Parathyroid adenoma (tissue), 2 donors: ENCODE results near the gene MS4A12.
"Not testable (repeated sequence)": the region's sequence is repeated elsewhere in the genome, so short reads cannot be mapped to it uniquely, and the experiment has no call there.

Source experiments
- H2AFZ ChIP-seq: fragments of 300-600 bp; sonication (generic); one replicate; pipeline ENCODE4 v1.7.0; 2017; ENCODE audit warnings: antibody characterized with exemption, mild to moderate bottlenecking
- H3K27ac ChIP-seq: fragments of 300-600 bp; sonication (generic); one replicate; pipeline ENCODE4 v1.7.0; 2017
- H3K27me3 ChIP-seq: fragments of 300-600 bp; sonication (generic); one replicate; pipeline ENCODE4 v1.7.0; 2017; ENCODE audit warnings: low read length; ENCODE audit not compliant: control insufficient read depth, insufficient read depth
- H3K36me3 ChIP-seq: fragments of 300-600 bp; sonication (generic); one replicate; pipeline ENCODE4 v1.7.0; 2017; ENCODE audit warnings: low read length; ENCODE audit not compliant: control insufficient read depth, insufficient read depth
- H3K4me1 ChIP-seq: fragments of 300-600 bp; sonication (generic); one replicate; pipeline ENCODE4 v1.7.0; 2017; ENCODE audit warnings: control low read depth
- H3K4me2 ChIP-seq: fragments of 300-600 bp; sonication (generic); one replicate; pipeline ENCODE4 v1.7.0; 2017; ENCODE audit warnings: low read length
- H3K4me3 ChIP-seq: fragments of 300-600 bp; sonication (generic); one replicate; pipeline ENCODE4 v1.7.0; 2017; ENCODE audit warnings: low read depth, low read length
- H3K79me2 ChIP-seq: fragments of 300-600 bp; sonication (generic); one replicate; pipeline ENCODE4 v1.7.0; 2017; ENCODE audit warnings: control low read depth
- H3K9ac ChIP-seq: fragments of 300-600 bp; sonication (generic); one replicate; pipeline ENCODE4 v1.7.0; 2017; ENCODE audit warnings: mild to moderate bottlenecking
- H3K9me3 ChIP-seq: fragments of 300-600 bp; sonication (generic); one replicate; pipeline ENCODE4 v1.7.0; 2017; ENCODE audit warnings: low read length; ENCODE audit not compliant: control insufficient read depth
- TF ChIP-seq, protein P1 (sequence below): fragments of 300-600 bp; sonication (generic); IDR thresholded peaks from one replicate; pipeline ENCODE4 v1.7.0; 2017; ENCODE audit warnings: antibody characterized with exemption, mild to moderate bottlenecking
- donor health status: primary hyperparathyroidism.

MS4A12 gene, protein sequence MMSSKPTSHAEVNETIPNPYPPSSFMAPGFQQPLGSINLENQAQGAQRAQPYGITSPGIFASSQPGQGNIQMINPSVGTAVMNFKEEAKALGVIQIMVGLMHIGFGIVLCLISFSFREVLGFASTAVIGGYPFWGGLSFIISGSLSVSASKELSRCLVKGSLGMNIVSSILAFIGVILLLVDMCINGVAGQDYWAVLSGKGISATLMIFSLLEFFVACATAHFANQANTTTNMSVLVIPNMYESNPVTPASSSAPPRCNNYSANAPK

DNA sequence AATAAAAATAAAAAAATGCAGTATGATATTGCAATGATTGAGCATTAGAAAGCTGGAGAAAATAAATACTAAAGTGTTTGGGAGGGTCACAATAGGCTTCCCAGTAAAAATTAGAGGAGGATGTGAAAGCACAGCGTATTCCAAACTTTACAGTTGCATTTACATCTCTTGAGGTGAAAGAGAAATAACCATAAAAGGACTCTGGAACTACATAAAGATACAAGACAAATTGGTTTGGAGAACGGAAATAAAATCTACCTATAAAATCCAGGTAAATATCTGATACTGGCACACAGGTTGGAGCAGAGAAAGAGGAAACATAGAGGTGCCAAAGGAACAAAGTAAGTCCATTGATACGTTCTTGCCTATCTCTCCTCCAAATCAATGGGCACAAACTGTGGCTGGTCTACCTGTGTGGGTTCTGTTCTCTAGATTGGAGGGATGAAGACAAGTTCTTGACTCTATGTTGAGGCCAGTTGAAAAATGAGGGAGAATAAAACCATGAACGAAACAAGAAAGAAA, at the start of gene MS4A12:
Gene MS4A12, plus strand, starts transcription at position 291 of the 522 bp plus-strand sequence. CDS start 4,541 bp downstream, outside the sequence.
- Histone ChIP-seq H2AFZ (no peak within 1 kb of the TSS), H3K27ac (no peak within 1 kb of the TSS), H3K9me3 (no peaks in the 10 kb centered on the region), H3K36me3 (no peaks in the 10 kb centered on the region), H3K4me1 (no peaks in the 10 kb centered on the region), H3K79me2 (no peaks in the 10 kb centered on the region), H3K27me3 (no peaks in the 10 kb centered on the region), H3K4me2 (no peak within 1 kb of the TSS), H3K4me3 (no peak within 1 kb of the TSS), H3K9ac (no peak within 1 kb of the TSS)
- TF ChIP-seq, protein P1, sequence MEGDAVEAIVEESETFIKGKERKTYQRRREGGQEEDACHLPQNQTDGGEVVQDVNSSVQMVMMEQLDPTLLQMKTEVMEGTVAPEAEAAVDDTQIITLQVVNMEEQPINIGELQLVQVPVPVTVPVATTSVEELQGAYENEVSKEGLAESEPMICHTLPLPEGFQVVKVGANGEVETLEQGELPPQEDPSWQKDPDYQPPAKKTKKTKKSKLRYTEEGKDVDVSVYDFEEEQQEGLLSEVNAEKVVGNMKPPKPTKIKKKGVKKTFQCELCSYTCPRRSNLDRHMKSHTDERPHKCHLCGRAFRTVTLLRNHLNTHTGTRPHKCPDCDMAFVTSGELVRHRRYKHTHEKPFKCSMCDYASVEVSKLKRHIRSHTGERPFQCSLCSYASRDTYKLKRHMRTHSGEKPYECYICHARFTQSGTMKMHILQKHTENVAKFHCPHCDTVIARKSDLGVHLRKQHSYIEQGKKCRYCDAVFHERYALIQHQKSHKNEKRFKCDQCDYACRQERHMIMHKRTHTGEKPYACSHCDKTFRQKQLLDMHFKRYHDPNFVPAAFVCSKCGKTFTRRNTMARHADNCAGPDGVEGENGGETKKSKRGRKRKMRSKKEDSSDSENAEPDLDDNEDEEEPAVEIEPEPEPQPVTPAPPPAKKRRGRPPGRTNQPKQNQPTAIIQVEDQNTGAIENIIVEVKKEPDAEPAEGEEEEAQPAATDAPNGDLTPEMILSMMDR: no peak

DNA sequence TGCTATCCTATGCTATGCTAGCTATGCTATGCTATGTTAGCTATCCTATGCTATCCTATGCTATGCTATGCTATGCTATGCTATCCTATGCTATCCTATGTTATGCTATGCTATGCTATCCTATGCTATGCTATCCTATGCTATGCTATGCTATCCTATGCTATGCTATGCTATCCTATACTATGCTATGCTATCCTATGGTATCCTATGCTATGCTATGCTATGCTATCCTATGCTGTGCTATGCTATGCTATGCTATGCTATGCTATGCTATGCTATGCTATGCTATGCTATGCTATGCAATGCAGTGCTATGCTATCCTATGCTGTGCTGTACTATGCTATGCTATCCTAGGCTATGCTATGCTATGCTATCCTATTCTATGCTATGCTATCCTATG, 45.5 kb upstream of the MS4A12 start:
- Histone ChIP-seq H3K79me2 (no peaks in the 10 kb centered on the region), H3K27ac (no peak overlapping the region), H3K4me2 (no peak overlapping the region), H3K27me3 (no peaks in the 10 kb centered on the region), H3K9ac (no peak overlapping the region), H3K36me3 (no peaks in the 10 kb centered on the region), H3K4me1 (no peaks in the 10 kb centered on the region), H2AFZ (no peak overlapping the region), H3K9me3 (no peaks in the 10 kb centered on the region), H3K4me3 (no peak overlapping the region)
- TF ChIP-seq, protein P1: no peak

DNA sequence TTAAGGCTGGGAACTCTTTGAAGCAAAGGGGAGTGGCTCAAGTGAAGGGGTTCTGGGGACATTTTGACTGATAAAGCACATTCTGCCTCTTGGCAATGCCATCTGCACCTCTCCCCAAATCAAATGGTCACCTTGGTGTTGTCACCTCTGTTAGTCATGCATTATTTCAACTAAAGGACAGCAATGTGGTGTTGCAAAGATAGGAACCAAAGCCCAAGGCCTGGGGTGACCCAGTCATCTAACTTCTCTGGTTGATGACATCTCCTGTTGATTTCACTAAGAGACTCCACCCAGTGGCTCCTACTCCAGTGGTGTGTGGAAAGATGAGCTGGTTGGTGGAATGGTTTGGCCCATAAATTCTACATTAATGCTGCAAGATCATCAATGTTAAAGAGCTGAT, 44.7 kb upstream of the MS4A12 start:
- H3K79me2 ChIP-seq: no peaks in the 10 kb centered on the region
- no peak overlapping the region for H3K4me3 ChIP-seq
- H3K4me2 ChIP-seq: no peak overlapping the region
- H3K27me3 ChIP-seq: no peaks in the 10 kb centered on the region
- no peaks in the 10 kb centered on the region for H3K9me3 ChIP-seq
- no peak overlapping the region for H3K9ac ChIP-seq
- H2AFZ ChIP-seq: no peak overlapping the region
- no peak overlapping the region for H3K27ac ChIP-seq
- H3K4me1 ChIP-seq: no peaks in the 10 kb centered on the region
- TF ChIP-seq, protein P1: no peak
- no peaks in the 10 kb centered on the region for H3K36me3 ChIP-seq

DNA sequence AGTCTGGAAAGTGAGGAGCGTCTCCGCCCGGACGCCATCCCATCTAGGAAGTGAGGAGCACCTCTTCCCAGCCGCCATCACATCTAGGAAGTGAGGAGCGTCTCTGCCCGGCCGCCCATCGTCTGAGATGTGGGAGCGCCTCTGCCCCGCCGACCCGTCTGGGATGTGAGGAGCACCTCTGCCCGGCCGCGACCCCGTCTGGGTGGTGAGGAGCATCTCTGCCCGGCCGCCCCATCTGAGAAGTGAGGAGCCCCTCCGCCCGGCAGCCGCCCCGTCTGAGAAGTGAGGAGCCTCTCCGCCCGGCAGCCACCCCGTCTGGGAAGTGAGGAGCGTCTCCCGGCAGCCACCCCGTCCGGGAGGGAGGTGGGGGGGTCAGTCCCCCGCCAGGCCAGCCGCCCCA, 41.4 kb upstream of the MS4A12 start:
- not testable (repeated sequence) for H3K9me3 ChIP-seq, H3K79me2 ChIP-seq, H3K4me2 ChIP-seq, H3K36me3 ChIP-seq, H3K4me1 ChIP-seq, H2AFZ ChIP-seq, H3K27ac ChIP-seq, H3K27me3 ChIP-seq, H3K9ac ChIP-seq, H3K4me3 ChIP-seq

DNA sequence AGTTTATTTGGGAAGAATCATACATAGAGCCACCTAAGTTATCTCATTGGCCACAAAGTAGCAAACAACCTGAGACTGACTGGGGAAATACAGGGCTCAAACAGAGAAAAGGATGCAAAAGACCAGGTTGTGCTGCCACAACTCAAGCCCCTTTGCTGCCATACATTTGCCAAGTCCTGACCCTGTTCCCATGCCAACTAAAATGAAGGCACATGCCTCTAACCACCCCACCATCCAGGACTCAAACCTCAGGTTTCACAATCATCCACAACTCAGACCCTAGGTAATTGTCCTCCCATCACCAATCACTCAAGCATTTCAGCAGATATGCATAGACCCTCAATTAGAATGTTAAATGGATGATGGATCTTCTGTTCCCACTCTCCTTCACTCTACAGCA, 38.4 kb upstream of the MS4A12 start:
- Histone ChIP-seq H3K79me2 (no peaks in the 10 kb centered on the region), H3K36me3 (no peaks in the 10 kb centered on the region), H3K4me3 (no peak overlapping the region), H2AFZ (no peak overlapping the region), H3K27me3 (no peaks in the 10 kb centered on the region), H3K9me3 (no peaks in the 10 kb centered on the region), H3K4me2 (no peak overlapping the region), H3K27ac (no peak overlapping the region), H3K4me1 (no peaks in the 10 kb centered on the region), H3K9ac (no peak overlapping the region)
- TF ChIP-seq, protein P1: no peak
